Measurements from ENCODE around the gene LARGE1. TPM values are rescaled to one million over a fixed set of nuclear protein-coding genes. Genes with fewer than 3 reads are reported as not detected.
"Not testable (repeated sequence)": the region's sequence is repeated elsewhere in the genome, so short reads cannot be mapped to it uniquely, and the experiment has no call there.

LARGE1 gene
- total and polyA plus RNA-seq, 2 donors (not counting 1 experiment from before 2014, with no cell fraction given): 14.1 to 19.2 TPM

GRCh38 chr22:33465554-33465953 lies 454.7 kb downstream of the LARGE1 start:
- TF ChIP-seq EZH2 (IDR thresholded peaks at IDR 0.05; ENCODE audit: low read length, missing control alignments) (no peak), CTCF (conservative IDR thresholded peaks at IDR 0.05 in 1 of 2, IDR thresholded peaks at IDR 0.05 in 1 of 2; ENCODE audit: low read depth in 1 of 2, low read length in 2 of 2) (no peak)
- no peak overlapping the region for H3K27ac ChIP-seq (ENCODE audit: insufficient read depth, low read length)
- no peaks in the 10 kb centered on the region for H3K4me1 ChIP-seq (ENCODE audit: control insufficient read depth, extremely low read depth, insufficient read depth, low read length)
- no peak overlapping the region for H2AFZ ChIP-seq (ENCODE audit: low read length)
- no peak overlapping the region for H3K4me2 ChIP-seq (ENCODE audit: extremely low read depth, insufficient read depth, low read length)
- no peaks in the 10 kb centered on the region for H3K79me2 ChIP-seq (ENCODE audit: control insufficient read depth, insufficient read depth, low read length)
- no peak overlapping the region for H3K9ac ChIP-seq (ENCODE audit: insufficient read depth, low read length)
- H3K27me3 ChIP-seq (ENCODE audit: control insufficient read depth, insufficient read depth, low read length): no peaks in the 10 kb centered on the region
- H3K36me3 ChIP-seq (ENCODE audit: control insufficient read depth, insufficient read depth, low read length): no peaks in the 10 kb centered on the region
- no peaks in the 10 kb centered on the region for H4K20me1 ChIP-seq (ENCODE audit: control insufficient read depth, extremely low read depth, insufficient read depth, low read length)
- no peak overlapping the region for H3K4me3 ChIP-seq (replicated peaks in 1 of 4; ENCODE audit: control extremely low read depth in 1 of 4, insufficient read depth in 1 of 4, low read depth in 3 of 4, low read length in 4 of 4)
- H3K9me3 ChIP-seq (ENCODE audit: control insufficient read depth, insufficient read depth, low read depth, low read length): no peaks in the 10 kb centered on the region
- no peak for DNase-seq (ENCODE audit: low read depth in 2 of 2)

DNA sequence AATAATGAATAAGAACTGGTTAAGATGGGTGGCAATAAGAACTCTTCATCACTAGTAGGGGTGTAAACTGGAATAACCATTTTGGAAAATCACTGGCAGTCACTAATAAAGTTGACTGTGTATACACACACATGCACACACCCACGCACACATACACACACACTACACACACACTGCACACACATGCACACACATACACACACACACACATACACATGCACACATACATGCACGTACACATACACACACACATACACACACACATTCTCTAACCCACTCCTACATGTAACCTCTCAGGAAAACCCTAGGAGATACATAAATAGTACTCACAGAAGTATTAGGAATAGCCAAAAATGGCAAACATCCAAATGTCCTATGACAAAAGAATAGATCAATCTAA lies 455.6 kb downstream of the LARGE1 start:
- no peaks in the 10 kb centered on the region for H3K9me3 ChIP-seq (ENCODE audit: control insufficient read depth, insufficient read depth, low read depth, low read length)
- no peak overlapping the region for H3K9ac ChIP-seq (ENCODE audit: insufficient read depth, low read length)
- no peak overlapping the region for H2AFZ ChIP-seq (ENCODE audit: low read length)
- no peaks in the 10 kb centered on the region for H3K4me1 ChIP-seq (ENCODE audit: control insufficient read depth, extremely low read depth, insufficient read depth, low read length)
- TF ChIP-seq EZH2 (IDR thresholded peaks at IDR 0.05; ENCODE audit: low read length, missing control alignments): no peak
- no peak for TF ChIP-seq CTCF (conservative IDR thresholded peaks at IDR 0.05 in 1 of 2, IDR thresholded peaks at IDR 0.05 in 1 of 2; ENCODE audit: low read depth in 1 of 2, low read length in 2 of 2)
- no peak for DNase-seq (ENCODE audit: low read depth in 2 of 2)
- no peaks in the 10 kb centered on the region for H3K27me3 ChIP-seq (ENCODE audit: control insufficient read depth, insufficient read depth, low read length)
- no peak overlapping the region for H3K4me2 ChIP-seq (ENCODE audit: extremely low read depth, insufficient read depth, low read length)
- no peak overlapping the region for H3K27ac ChIP-seq (ENCODE audit: insufficient read depth, low read length)
- H3K4me3 ChIP-seq (replicated peaks in 1 of 4; ENCODE audit: control extremely low read depth in 1 of 4, insufficient read depth in 1 of 4, low read depth in 3 of 4, low read length in 4 of 4): no peak overlapping the region
- H4K20me1 ChIP-seq (ENCODE audit: control insufficient read depth, extremely low read depth, insufficient read depth, low read length): no peaks in the 10 kb centered on the region
- no peaks in the 10 kb centered on the region for H3K79me2 ChIP-seq (ENCODE audit: control insufficient read depth, insufficient read depth, low read length)
- H3K36me3 ChIP-seq (ENCODE audit: control insufficient read depth, insufficient read depth, low read length): no peaks in the 10 kb centered on the region

DNA sequence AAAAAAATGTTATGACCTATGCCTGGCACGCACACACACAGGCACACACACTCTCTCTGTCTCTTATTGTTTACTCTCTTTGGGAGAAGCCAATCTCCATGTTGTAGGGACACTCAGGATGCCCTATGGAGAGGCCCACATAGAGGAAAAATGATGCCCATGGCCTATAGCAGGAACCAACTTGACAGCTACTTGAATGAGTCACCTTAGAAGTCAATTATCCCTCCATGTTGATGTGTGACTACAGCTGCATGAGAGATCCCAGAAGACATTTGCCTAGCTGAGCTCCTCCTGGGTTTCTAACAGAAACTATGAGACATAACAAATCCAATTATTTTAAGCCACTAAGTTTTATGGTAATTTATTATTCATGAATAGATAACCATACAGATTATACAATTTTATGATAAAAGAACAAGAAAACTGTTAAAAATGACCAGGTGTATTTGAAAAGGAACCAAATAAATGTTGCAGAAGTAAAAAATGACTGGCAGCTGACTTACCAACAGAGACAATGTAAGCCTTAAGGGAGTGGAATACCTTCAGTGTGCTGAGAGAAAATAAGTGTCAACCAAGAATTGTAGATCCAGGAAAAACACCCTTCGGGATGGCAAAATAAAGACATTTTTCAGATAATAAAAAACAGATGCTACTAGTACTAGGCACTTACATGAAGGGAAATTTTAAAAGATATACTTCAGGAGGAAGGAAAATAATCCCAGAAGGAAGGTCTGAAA lies 458.4 kb downstream of the LARGE1 start:
- Histone ChIP-seq H3K9ac (ENCODE audit: insufficient read depth, low read length) (no peak overlapping the region), H3K27me3 (ENCODE audit: control insufficient read depth, insufficient read depth, low read length) (no peaks in the 10 kb centered on the region), H2AFZ (ENCODE audit: low read length) (no peak overlapping the region), H3K4me3 (replicated peaks in 1 of 4; ENCODE audit: control extremely low read depth in 1 of 4, insufficient read depth in 1 of 4, low read depth in 3 of 4, low read length in 4 of 4) (no peak overlapping the region), H3K79me2 (ENCODE audit: control insufficient read depth, insufficient read depth, low read length) (no peaks in the 10 kb centered on the region), H3K36me3 (ENCODE audit: control insufficient read depth, insufficient read depth, low read length) (no peaks in the 10 kb centered on the region), H3K27ac (ENCODE audit: insufficient read depth, low read length) (no peak overlapping the region), H3K4me1 (ENCODE audit: control insufficient read depth, extremely low read depth, insufficient read depth, low read length) (no peaks in the 10 kb centered on the region), H3K4me2 (ENCODE audit: extremely low read depth, insufficient read depth, low read length) (no peak overlapping the region), H3K9me3 (ENCODE audit: control insufficient read depth, insufficient read depth, low read depth, low read length) (no peaks in the 10 kb centered on the region), H4K20me1 (ENCODE audit: control insufficient read depth, extremely low read depth, insufficient read depth, low read length) (no peaks in the 10 kb centered on the region)
- TF ChIP-seq EZH2 (IDR thresholded peaks at IDR 0.05; ENCODE audit: low read length, missing control alignments) (no peak), CTCF (conservative IDR thresholded peaks at IDR 0.05 in 1 of 2, IDR thresholded peaks at IDR 0.05 in 1 of 2; ENCODE audit: low read depth in 1 of 2, low read length in 2 of 2) (no peak)
- DNase-seq (ENCODE audit: low read depth in 2 of 2): no peak

- not testable (repeated sequence) for H3K27me3 ChIP-seq (ENCODE audit: control insufficient read depth, insufficient read depth, low read length); H3K9ac ChIP-seq (ENCODE audit: insufficient read depth, low read length); H3K9me3 ChIP-seq (ENCODE audit: control insufficient read depth, insufficient read depth, low read depth, low read length); H3K36me3 ChIP-seq (ENCODE audit: control insufficient read depth, insufficient read depth, low read length); H3K4me1 ChIP-seq (ENCODE audit: control insufficient read depth, extremely low read depth, insufficient read depth, low read length); H3K4me3 ChIP-seq (replicated peaks in 1 of 4; ENCODE audit: control extremely low read depth in 1 of 4, insufficient read depth in 1 of 4, low read depth in 3 of 4, low read length in 4 of 4); DNase-seq (ENCODE audit: low read depth in 2 of 2); H3K4me2 ChIP-seq (ENCODE audit: extremely low read depth, insufficient read depth, low read length); H2AFZ ChIP-seq (ENCODE audit: low read length); H4K20me1 ChIP-seq (ENCODE audit: control insufficient read depth, extremely low read depth, insufficient read depth, low read length); H3K27ac ChIP-seq (ENCODE audit: insufficient read depth, low read length); H3K79me2 ChIP-seq (ENCODE audit: control insufficient read depth, insufficient read depth, low read length)
Observed at GRCh38 chr22:33461245-33461644, 459.0 kb downstream of the LARGE1 start.

All from fibroblast of lung (primary cell).